SJCRH30 (cell line): Measurements from ENCODE around the gene HAGHL. TPM values are rescaled to one million over a fixed set of nuclear protein-coding genes. Genes with fewer than 3 reads are reported as not detected.
A peak's percentile ranks its signal among the peaks of the same experiment; 100 is the strongest.

Source experiments
- DNase-seq, 2 experiments: peaks; one replicate each; pipeline ENCODE4 v3.0.0-alpha.2; 2015 to 2020
- H3K27ac ChIP-seq: fragments of 250-450 bp; sonication (Bioruptor Pico); 2 replicates; pipeline ENCODE4 v1.5.1; 2020; ENCODE audit warnings: mild to moderate bottlenecking, moderate library complexity
- H3K27me3 ChIP-seq: fragments of 250-450 bp; sonication (Bioruptor Pico); 2 replicates; pipeline ENCODE4 v1.5.1; 2020; ENCODE audit warnings: mild to moderate bottlenecking, moderate library complexity
- H3K36me3 ChIP-seq: fragments of 250-450 bp; sonication (Bioruptor Pico); 2 replicates; pipeline ENCODE4 v1.5.1; 2020; ENCODE audit warnings: mild to moderate bottlenecking, moderate library complexity
- H3K4me1 ChIP-seq: fragments of 250-450 bp; sonication (Bioruptor Pico); 2 replicates; pipeline ENCODE4 v1.5.1; 2020; ENCODE audit warnings: mild to moderate bottlenecking, moderate library complexity
- H3K4me3 ChIP-seq: fragments of 250-450 bp; sonication (Bioruptor Pico); 2 replicates; pipeline ENCODE4 v1.5.1; 2020; ENCODE audit warnings: mild to moderate bottlenecking, moderate library complexity
- H3K9me3 ChIP-seq: fragments of 250-450 bp; sonication (Bioruptor Pico); replicated peaks from 2 replicates; pipeline ENCODE4 v1.5.1; 2020; ENCODE audit warnings: mild to moderate bottlenecking, moderate library complexity
- total RNA-seq: library from RNA; depleted of rRNA; stranded (reverse); fragments of >200 nt; shearing (Covaris generic); gene quantifications from 2 replicates; pipeline ENCODE4 v1.2.3, GENCODE V29; 2014

The HAGHL gene
- total RNA-seq, 1 experiment from 2014 or later: 8.9 TPM

GRCh38 chr16:729768-730665, 3.1 kb downstream of the HAGHL start:
- Histone ChIP-seq H3K36me3 (0 out of 2 replicates have a peak, but pooled peaks cover 2% of the 10 kb centered on the region), H3K4me1 (peaks cover 6% of the 10 kb centered on the region; the same call in 1 of the 2 replicates), H3K9me3 (no peaks in the 10 kb centered on the region), H3K27ac (no peak overlapping the region), H3K4me3 (no peak overlapping the region), H3K27me3 (no peaks in the 10 kb centered on the region)
- DNase-seq: peak in 1 of 2 experiments; percentile 3

GRCh38 chr16:730666-731509, 4.0 kb downstream of the HAGHL start:
- Histone ChIP-seq H3K4me3 (no peak overlapping the region), H3K9me3 (no peaks in the 10 kb centered on the region), H3K36me3 (0 out of 2 replicates have a peak, but pooled peaks cover 2% of the 10 kb centered on the region), H3K27me3 (no peaks in the 10 kb centered on the region), H3K4me1 (peaks cover 6% of the 10 kb centered on the region; the same call in 1 of the 2 replicates), H3K27ac (no peak overlapping the region)
- peak in 1 of 2 experiments; percentile 3 for DNase-seq

- DNase-seq: peak in 1 of 2 experiments; percentile 1
- no peaks in the 10 kb centered on the region for H3K9me3 ChIP-seq
- peaks cover 4% of the 10 kb centered on the region; the same call in 1 of the 2 replicates for H3K4me1 ChIP-seq
- no peak overlapping the region for H3K4me3 ChIP-seq
- 0 out of 2 replicates have a peak, but pooled peaks cover 2% of the 10 kb centered on the region for H3K36me3 ChIP-seq
- no peaks in the 10 kb centered on the region for H3K27me3 ChIP-seq
- no peak overlapping the region for H3K27ac ChIP-seq
Measured at GRCh38 chr16:732332-732731, 5.4 kb downstream of the HAGHL start.

GRCh38 chr16:732936-733335, 6.0 kb downstream of the HAGHL start:
- H3K4me1 ChIP-seq: peaks cover 3% of the 10 kb centered on the region; the same call in 1 of the 2 replicates
- 0 out of 2 replicates have a peak, but pooled peaks cover 2% of the 10 kb centered on the region for H3K36me3 ChIP-seq
- no peak overlapping the region for H3K27ac ChIP-seq
- H3K9me3 ChIP-seq: no peaks in the 10 kb centered on the region
- no peak overlapping the region for H3K4me3 ChIP-seq
- DNase-seq: no peak
- no peaks in the 10 kb centered on the region for H3K27me3 ChIP-seq

- Histone ChIP-seq H3K36me3 (0 out of 2 replicates have a peak, but pooled peaks cover 2% of the 10 kb centered on the region), H3K4me1 (peaks cover under 1% of the 10 kb centered on the region; the same call in 1 of the 2 replicates), H3K4me3 (no peak overlapping the region), H3K27me3 (no peaks in the 10 kb centered on the region), H3K27ac (no peak overlapping the region), H3K9me3 (no peaks in the 10 kb centered on the region)
- peak in 1 of 2 experiments; percentile 40 for DNase-seq
Measured at GRCh38 chr16:733382-734207, 6.7 kb downstream of the HAGHL start.

GRCh38 chr16:734208-734980, 7.5 kb downstream of the HAGHL start:
- Histone ChIP-seq H3K9me3 (no peaks in the 10 kb centered on the region), H3K27me3 (no peaks in the 10 kb centered on the region), H3K27ac (no peak overlapping the region), H3K4me3 (no peak overlapping the region), H3K4me1 (no peaks in the 10 kb centered on the region), H3K36me3 (0 out of 2 replicates have a peak, but pooled peaks cover 2% of the 10 kb centered on the region)
- DNase-seq: no peak

- H3K4me1 ChIP-seq: no peaks in the 10 kb centered on the region
- H3K27me3 ChIP-seq: no peaks in the 10 kb centered on the region
- peak in 1 of 2 experiments; percentile 1 for DNase-seq
- no peak overlapping the region for H3K4me3 ChIP-seq
- no peaks in the 10 kb centered on the region for H3K9me3 ChIP-seq
- H3K27ac ChIP-seq: no peak overlapping the region
- H3K36me3 ChIP-seq: 0 out of 2 replicates have a peak, but pooled peaks cover 2% of the 10 kb centered on the region
Measured at GRCh38 chr16:734981-735881, 8.3 kb downstream of the HAGHL start.

- no peak overlapping the region for H3K27ac ChIP-seq
- H3K27me3 ChIP-seq: no peaks in the 10 kb centered on the region
- H3K4me1 ChIP-seq: no peaks in the 10 kb centered on the region
- H3K36me3 ChIP-seq: 0 out of 2 replicates have a peak, but pooled peaks cover 2% of the 10 kb centered on the region
- no peak for DNase-seq
- no peaks in the 10 kb centered on the region for H3K9me3 ChIP-seq
- H3K4me3 ChIP-seq: no peak overlapping the region
Measured at GRCh38 chr16:735982-736453, 9.1 kb downstream of the HAGHL start.

GRCh38 chr16:736936-737481, 10.1 kb downstream of the HAGHL start:
- no peak for DNase-seq
- Histone ChIP-seq H3K4me1 (no peaks in the 10 kb centered on the region), H3K36me3 (0 out of 2 replicates have a peak, but pooled peaks cover 2% of the 10 kb centered on the region), H3K27ac (no peak overlapping the region), H3K9me3 (no peaks in the 10 kb centered on the region), H3K27me3 (no peaks in the 10 kb centered on the region), H3K4me3 (no peak overlapping the region)

GRCh38 chr16:739560-740458, 12.9 kb downstream of the HAGHL start:
- no peaks in the 10 kb centered on the region; the same call in 1 of the 2 replicates for H3K27me3 ChIP-seq
- no peaks in the 10 kb centered on the region for H3K36me3 ChIP-seq
- no peaks in the 10 kb centered on the region for H3K4me1 ChIP-seq
- H3K4me3 ChIP-seq: peak overlapping the region; percentile 85
- no peak overlapping the region for H3K27ac ChIP-seq
- DNase-seq: peak; percentile 1 to 33
- no peaks in the 10 kb centered on the region for H3K9me3 ChIP-seq

GRCh38 chr16:740459-740763, 13.5 kb downstream of the HAGHL start:
- no peak for DNase-seq
- H3K27ac ChIP-seq: peak overlapping the region; percentile 56
- no peaks in the 10 kb centered on the region for H3K9me3 ChIP-seq
- H3K27me3 ChIP-seq: no peaks in the 10 kb centered on the region; the same call in 1 of the 2 replicates
- H3K4me3 ChIP-seq: peak overlapping the region; percentile 85
- no peaks in the 10 kb centered on the region for H3K36me3 ChIP-seq
- no peaks in the 10 kb centered on the region for H3K4me1 ChIP-seq
